HL-60 (cell line): ENCODE results near the gene SLC39A12.

ENCODE experiments used
- DNase-seq, 2 experiments: peaks; one replicate each; pipeline ENCODE4 v3.0.0-alpha.2; 2010 to 2020; ENCODE audit warnings: low read depth in 1 of 2, low spot score in 1 of 2
- H3K27ac ChIP-seq: fragments of 250-450 bp; sonication (Bioruptor Pico); replicated peaks from 2 replicates; pipeline ENCODE4 v1.5.1; 2020; ENCODE audit warnings: mild to moderate bottlenecking, moderate library complexity
- H3K27me3 ChIP-seq: fragments of 250-450 bp; sonication (Bioruptor Pico); 2 replicates; pipeline ENCODE4 v1.5.1; 2021; ENCODE audit warnings: mild to moderate bottlenecking, moderate library complexity; ENCODE audit not compliant: insufficient read depth, poor library complexity, severe bottlenecking
- H3K4me3 ChIP-seq: replicated peaks from 2 replicates; pipeline ENCODE4 v1.5.1; 2011; ENCODE audit warnings: mild to moderate bottlenecking, control low read depth, low read length; ENCODE audit not compliant: insufficient read depth
- CTCF ChIP-seq: IDR thresholded peaks from one replicate; pipeline ENCODE4 v1.5.1; 2011; ENCODE audit warnings: low read length, control low read depth, inconsistent platforms; ENCODE audit not compliant: insufficient read depth
- GABPA ChIP-seq: IDR thresholded peaks from 2 replicates; pipeline ENCODE4 v1.6.1; 2012; ENCODE audit warnings: low read depth
- POLR2AphosphoS5 ChIP-seq: IDR thresholded peaks from 2 replicates; pipeline ENCODE4 v1.6.1; 2012; ENCODE audit warnings: low read depth
- REST ChIP-seq: IDR thresholded peaks from 2 replicates; pipeline ENCODE4 v1.6.1; 2012; ENCODE audit warnings: low read depth; ENCODE audit not compliant: insufficient replicate concordance
- SPI1 ChIP-seq: IDR thresholded peaks from 2 replicates; pipeline ENCODE4 v1.6.1; 2012; ENCODE audit warnings: low read depth, mild to moderate bottlenecking, borderline replicate concordance

The SLC39A12 gene

GRCh38 chr10:17989908-17990767 is 38.4 kb downstream of the SLC39A12 start:
- Histone ChIP-seq H3K27ac (no peak overlapping the region), H3K27me3 (no peaks in the 10 kb centered on the region), H3K4me3 (no peak overlapping the region)
- no peak for DNase-seq
- TF ChIP-seq SPI1 (no peak), CTCF (no peak), GABPA (no peak), REST (no peak), POLR2AphosphoS5 (no peak)

GRCh38 chr10:17992266-17992665 is 40.5 kb downstream of the SLC39A12 start:
- DNase-seq: no peak
- Histone ChIP-seq H3K27me3 (no peaks in the 10 kb centered on the region), H3K27ac (no peak overlapping the region), H3K4me3 (no peak overlapping the region)
- no peak for TF ChIP-seq CTCF
- TF ChIP-seq POLR2AphosphoS5: no peak
- no peak for TF ChIP-seq SPI1
- no peak for TF ChIP-seq REST

GRCh38 chr10:17993361-17993760 is 41.6 kb downstream of the SLC39A12 start:
- DNase-seq: no peak
- TF ChIP-seq GABPA: no peak
- TF ChIP-seq POLR2AphosphoS5: no peak
- no peak for TF ChIP-seq CTCF
- TF ChIP-seq REST: no peak
- TF ChIP-seq SPI1: no peak

More at GRCh38 chr10:17993361-17993760, 41.6 kb downstream of the SLC39A12 start:
- Histone ChIP-seq H3K27me3 (no peaks in the 10 kb centered on the region), H3K27ac (no peak overlapping the region), H3K4me3 (no peak overlapping the region)
